Measurements from ENCODE around the gene HOXD3.

Gene HOXD3

DNA sequence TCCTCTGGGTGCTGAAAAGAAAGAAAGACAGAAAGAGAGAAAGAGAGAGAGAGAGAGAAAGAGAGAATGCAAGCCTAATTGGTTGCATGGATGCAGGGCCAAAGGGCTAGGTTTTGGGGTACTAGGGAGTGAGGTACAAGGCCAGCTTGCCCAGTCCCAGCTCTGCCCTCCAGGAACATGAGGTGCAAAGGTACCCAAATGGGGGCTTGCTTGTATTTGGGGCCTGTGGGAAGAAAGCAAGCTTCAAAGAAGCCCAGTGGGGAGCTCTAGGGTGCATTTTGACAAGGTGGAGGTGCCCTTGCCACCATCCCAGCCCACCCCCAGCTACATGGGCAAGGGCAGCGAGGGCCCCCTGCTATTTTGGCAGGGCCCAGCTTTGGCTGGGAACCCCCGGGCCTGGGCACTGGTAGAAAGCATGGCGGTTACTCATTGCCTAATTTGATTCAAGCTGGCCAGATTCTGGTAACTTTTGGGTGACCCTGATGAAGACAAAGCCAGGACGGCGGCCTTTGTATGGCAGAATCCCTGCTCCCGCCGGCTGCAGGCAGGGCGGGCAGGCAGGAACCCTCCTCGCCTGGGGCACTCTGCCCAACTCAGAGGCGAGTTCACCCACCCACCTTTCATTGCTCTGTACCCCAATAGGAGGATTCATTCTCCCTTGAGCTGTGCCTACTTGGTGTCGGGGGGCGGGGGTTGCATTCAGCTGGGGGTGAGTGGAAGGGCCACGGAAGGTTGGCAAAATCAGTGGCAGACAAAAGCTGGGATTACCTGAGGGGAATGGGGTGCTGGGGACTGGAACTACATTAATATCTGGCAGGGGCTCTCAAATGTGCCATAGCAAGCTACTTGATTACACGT is 6.3 kb upstream of the HOXD3 start:
- no peak for DNase-seq

DNA sequence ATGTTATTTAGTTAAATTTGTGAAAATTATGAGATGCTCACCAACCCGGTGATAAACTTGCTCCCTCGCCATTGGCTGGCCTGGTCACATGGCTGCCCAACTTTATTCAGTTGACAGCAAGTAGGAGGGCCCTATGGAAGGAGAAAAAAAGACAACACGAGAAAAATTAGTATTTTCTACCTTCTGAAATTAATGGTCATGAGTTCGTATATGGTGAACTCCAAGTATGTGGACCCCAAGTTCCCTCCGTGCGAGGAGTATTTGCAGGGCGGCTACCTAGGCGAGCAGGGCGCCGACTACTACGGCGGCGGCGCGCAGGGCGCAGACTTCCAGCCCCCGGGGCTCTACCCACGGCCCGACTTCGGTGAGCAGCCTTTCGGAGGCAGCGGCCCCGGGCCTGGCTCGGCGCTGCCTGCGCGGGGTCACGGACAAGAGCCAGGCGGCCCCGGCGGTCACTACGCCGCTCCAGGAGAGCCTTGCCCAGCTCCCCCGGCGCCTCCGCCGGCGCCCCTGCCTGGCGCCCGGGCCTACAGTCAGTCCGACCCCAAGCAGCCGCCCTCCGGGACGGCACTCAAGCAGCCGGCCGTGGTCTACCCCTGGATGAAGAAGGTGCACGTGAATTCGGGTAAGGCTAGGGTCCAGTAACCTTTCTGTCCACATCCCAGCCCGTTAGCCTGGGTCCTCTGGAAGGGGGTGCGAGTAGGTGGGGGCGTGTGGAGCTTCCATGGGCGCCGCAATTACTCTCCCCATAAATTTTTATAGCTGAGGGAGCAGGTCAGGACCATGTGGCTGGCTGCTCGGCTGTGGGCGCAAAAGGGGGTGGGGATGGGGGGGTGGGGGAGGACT is 5.4 kb upstream of the HOXD3 start, which contains the start of gene HOXD4:
TSS of gene HOXD4 (plus strand) at position 109 of the 846 bp plus-strand sequence. CDS start at position 193, 84 bp downstream.
- DNase-seq, result no peak

DNA sequence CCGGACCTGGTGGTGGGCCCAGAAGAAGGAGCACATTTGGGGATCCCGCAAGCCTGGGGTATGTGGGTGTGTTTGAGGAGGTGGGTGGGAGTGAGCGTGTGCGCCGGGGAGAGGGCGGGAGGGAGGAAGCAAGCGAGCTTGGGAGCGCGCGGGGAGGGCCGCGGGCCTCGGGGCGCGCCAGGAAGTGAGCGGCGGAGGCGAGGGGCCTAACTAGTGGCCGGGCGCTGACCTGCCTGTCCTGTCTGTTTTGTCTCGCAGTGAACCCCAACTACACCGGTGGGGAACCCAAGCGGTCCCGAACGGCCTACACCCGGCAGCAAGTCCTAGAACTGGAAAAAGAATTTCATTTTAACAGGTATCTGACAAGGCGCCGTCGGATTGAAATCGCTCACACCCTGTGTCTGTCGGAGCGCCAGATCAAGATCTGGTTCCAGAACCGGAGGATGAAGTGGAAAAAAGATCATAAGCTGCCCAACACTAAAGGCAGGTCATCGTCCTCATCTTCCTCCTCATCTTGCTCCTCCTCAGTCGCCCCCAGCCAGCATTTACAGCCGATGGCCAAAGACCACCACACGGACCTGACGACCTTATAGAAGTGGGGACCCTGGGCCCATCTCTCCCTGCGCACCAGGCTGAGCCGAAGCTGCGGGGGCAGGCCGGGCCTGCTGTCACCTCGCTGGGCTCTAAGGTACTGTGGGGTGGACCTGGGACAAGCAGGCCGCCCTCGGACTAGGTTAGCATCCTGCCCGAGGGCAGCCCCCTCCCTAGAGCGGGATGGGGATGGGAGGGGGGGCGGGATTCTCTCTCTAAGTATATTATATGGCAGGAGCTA is 4.5 kb upstream of the HOXD3 start:
- no peak for DNase-seq

DNA sequence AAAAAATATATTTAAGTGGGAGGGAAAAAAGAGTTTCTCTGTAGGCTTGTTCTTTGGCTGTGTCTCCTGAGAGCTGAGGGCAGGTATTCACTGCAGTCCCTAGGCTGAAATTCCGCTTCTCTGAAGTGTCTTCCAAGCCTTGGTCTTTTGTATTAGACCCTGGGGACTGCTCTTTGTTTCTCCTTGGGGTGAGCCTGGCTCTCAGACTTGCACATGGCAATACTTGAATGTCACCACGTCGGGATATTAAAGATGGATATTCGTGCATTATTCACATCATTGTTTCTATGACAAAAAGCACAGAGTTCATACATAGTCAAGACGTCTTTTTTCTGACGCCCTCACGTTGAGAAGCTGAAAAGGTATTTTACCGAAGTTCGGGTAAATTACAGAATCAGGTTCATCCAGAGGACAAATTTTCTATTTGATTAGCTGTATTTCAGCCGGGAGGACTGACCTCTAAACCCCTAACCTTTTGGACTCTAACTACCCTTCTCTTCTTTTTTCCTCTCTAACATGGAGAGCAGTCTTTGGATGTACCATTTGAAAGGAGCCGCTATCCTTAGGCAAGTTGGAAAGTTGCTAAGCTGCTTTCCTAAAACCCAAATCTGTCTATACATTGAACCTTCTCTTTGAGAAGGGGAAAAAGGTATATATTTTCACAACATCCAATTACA is 2.4 kb upstream of the HOXD3 start:
- DNase-seq, result no peak

DNA sequence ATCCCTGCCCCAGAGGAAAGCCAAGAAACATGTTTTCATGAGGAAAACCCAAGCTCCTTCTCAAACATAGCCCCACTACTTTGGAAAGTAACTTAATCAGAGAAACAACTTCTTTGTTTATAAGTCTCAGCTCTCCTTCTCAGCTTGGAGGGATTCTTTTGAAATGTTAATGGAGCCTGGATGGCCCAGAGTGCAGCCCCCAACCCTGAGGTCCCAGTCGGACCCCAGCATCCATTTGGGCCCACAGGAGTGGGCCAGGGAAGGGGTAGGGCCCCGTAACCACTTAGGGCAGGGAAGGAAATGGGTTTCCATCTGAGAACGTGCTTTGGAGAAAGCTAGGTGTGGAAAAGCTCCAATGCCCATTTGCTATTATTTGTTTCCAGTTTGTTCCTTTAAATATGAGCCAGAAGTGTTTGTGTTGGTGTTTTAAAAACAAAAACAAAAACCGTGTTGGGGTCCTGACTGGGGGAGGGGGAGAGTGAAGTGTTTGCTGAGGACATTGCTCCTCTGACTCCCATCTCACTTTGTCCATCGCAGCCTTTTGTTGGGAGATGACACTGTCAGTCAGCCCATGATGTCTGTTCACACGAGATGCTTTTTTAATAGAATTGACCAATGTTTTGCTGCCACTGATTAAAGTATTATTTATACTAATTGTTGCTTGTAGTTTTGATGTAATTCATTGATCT is 1.6 kb upstream of the HOXD3 start:
- DNase-seq, result no peak

DNA sequence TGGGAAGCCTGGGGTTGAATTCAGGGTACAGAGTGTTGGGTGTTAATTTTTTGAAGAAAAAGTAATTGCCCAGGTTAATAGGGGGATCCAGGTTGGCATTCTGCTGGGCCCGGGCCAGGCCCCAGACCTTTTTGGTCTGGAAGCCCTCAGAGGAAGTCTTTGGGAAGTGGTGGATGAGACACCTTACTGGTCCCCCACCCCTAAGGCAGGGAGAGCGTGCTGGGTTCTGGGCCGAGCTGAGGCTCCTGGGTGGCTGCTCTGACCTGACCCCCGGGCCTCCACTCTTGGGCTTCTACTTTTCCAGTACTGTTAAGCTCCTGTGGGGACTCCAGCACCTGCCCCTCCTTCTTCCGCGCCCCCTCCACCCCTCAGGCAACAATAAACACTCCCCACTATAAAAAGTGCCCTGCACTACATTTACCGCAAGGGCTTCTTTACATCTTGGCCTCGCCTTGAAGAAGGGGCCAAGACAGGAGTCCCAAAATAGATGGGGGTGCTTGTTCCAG is 753 bp upstream of the HOXD3 start:
- DNase-seq, result no peak

DNA sequence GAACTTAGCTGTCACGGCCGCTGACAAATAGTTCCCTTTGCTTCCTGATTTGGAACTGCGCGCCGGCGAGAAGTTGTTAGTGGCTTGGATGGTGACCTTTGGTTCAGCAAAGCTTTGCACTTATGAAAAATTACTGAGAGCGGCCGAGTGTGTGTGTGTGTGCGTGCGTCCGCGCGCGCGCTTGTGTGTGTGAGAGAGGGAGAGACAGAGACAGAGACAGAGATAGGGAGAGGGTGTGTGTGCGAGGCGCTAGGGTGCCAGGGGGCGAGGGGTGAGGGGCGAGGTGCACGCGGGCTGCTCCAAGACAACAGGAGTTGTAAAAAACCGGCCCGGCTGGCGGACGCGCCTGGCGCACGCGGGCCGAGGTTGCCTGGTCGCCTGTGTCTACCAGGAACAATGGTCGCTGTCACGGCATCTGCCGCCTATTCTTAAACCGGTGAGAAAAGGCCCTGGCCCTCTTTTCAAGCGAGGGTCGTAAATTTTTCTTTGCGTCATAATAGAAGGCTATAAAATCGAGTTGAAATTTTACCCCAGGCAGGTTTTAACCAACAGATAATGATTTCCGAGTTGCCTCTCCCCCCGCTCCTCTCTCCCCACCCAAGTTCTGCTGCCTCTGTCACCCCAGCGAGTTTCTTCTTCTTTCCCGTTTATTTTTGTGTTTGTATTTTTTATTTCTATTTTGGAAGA is 535 bp downstream of the HOXD3 start:
- DNase-seq, result peak; percentile 81

DNA sequence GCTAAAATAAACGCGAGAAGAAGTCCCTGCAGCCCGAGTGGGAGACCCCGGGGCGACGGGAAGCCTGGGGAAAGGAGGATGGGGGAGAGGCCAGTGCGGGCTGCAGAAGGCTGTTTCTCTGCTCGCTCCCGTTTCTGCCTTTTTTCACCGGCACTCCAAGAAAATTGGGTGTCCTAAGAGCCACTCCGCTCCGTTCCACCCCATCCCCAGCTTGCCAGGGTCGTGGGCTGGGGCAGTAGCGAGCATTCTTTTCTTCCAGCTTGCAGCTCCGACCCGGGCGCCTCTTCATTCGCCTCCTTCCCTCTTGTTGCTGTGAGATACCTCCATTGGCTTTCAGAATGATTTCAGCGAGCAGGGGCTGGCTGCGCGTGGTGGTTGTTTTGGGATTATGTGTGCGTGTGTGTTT is 1.1 kb downstream of the HOXD3 start:
- DNase-seq, result peak; percentile 80

DNA sequence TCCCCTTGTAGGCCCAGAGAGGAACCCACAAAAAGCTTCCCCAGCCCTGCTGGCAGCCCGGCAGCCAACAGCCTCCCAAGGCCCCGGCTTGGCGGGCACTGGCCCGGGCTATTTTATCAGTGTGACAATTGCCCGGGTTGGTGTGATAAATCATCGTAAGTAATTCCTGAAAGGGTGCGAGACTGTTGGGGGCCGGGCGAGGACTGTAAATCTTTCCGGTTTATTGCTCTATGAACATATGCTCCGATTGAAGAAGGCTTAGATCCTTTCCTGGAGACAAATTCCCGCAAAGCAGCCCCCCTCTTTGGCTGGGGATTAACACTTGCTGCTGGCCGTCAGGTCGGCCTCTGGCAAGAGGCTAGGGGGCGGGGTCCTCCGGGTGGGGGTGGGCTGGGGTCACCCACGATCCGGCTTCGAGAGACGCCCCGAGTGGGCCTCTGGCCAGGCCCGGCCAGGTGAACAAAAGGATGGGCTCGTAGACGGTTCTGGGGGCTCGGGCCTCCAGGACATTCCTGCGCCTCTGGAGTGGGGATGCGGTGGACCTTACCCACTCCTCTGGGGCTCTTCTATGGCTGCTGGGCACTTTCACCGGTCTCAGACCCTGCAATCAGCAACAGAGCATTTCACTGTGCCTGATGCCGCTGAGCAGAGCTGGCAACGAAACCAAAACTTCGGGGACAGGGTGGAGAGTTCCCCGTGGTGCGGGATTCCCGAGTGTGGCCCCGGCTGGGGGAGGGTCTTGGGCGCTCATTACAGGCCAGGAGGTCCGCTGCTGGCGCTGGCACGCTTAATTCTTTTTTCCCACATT is 2.0 kb downstream of the HOXD3 start:
- DNase-seq, result peak; percentile 39

DNA sequence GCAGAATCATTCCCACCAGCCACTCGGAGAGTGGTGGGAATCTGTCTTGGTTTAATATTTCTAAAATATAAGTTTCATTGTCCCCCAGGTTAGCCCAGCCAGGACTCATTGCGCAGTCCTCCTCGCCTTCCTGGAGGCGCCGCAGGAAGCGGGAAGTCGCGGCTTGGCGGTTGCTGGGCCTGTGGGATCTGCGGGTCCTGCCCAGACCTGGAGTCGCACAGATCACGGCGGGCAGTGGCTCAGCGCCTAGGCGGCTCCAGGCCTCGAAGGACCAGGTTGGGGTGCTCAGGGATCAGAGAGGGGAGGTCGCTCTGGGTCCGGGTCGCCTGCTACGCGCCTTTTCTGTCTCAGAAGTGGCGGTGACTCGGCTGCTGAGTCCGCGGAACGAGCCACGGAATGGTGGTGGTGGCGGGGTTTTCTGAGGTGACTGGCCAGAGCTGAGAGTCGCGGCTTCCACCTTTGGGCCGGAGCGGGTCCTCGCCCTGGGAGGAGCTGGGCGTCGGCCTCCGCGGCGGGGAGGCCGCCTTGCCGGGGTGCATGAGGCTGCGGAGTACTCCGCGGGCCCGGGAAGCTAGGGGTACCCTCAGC is 2.6 kb downstream of the HOXD3 start:
- peak; percentile 32 for DNase-seq

DNA sequence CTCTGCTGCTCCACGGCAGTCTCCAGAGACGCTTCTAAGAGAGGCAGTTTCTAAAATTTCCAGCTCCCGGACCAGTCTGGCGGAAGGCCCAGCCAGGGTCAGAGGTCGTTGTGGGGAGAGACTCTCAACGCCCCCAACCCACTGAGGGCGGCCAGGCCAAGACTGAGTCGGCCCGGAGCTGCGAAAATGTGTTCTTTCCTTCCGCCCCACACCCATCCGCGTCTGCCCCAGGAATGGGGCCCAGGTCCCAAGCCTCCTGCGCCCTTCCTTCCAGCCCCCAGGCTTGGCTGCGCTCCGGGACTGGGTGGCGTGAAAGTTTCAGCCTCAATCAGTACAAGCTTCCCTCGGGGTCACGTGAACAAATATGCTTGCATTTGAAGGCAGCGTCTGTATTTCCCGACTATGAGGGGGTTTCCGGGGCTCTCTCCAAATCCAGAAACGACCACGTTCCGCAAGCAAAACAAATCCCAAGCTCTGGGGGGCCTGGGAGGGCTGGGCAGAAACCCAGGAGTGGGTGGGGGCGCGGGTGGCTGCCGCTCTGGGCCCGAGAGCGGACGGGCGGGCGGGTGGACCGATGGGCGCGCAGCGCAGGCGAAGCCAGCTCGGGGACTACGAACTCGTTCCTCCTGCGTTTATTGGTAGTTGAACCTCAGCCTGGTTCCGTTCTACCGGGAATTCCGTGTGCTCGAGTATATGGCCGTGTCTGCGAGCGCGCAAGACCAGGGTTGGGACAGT is 3.3 kb downstream of the HOXD3 start:
- DNase-seq, result peak; percentile 24

DNA sequence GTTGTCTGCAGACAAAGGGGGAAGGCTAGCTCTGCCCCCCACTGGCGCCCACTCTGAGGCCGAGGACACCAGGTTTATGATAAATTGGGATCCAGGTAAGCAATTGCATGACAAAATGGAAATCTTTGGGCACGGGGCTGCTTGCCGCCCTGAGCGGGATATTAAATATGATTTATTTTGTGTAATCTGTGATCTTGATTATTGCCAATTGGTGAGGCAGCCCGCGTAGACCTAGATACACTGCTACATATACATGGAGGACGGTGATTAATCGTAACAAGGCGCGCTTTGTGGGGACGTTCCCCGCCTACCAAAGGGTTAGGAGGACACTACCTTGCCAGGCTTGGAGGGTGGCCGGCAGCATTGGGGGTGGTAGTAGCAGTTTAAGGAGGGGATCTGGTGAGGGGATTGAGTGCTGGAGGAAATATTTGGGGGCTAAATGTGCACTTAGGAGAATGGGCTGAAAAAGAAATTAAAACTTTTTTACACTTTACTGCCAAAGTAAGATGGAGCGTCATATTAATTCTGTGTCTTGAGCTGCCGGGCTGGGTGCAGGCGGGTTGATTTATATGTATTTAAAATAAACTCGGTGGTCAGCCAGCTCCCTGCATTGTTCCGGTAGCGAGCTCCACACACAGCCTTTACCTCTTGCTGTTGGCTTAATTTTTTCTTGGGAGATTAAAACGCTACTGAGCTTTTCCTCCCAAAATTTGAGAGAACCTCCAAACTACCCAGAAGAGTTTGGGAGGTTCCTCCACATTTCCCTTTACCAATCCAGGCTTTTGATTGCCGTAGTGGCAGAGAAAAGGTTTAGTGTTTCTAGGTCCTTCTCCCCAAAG is 4.1 kb downstream of the HOXD3 start:
- DNase-seq, result no peak

DNA sequence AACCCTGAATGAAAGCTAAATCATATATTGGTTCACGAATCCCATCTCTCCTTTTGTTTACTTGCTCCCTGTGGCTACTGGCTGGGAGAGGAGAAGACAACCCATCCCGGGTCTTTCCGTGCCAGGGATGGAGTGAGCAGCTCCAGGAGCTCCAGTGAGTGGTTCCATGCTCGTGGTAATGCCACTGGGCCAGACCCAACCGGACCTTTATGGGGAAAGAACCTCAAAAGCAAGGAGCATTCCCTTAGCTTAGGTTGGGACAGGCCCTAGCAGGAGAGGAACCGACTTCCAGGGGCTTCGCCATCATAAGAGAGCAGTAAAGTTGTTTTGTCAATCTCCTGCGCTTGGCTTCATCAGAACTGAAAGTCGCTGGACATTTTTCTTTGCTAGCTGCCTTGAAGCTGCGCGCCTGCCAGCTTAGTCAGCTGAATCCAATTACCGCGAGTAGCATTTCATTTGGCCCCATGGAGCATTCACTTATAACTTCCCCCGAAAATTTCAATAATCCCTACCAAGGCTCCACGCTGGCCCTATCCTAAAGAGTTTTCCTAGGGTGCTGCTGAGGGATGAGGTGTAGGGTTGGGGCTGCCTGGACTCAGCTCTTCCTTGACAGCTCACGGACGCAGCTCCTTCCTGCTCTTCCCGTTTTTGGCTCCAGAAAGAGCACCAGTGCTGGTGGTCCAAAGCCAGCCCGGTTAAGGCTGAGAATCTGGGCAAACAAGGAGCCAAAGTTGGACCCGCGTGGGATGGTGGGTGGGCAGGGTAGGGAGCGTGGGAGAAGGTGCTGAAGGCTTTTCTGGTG is 4.9 kb downstream of the HOXD3 start:
- no peak for DNase-seq

DNA sequence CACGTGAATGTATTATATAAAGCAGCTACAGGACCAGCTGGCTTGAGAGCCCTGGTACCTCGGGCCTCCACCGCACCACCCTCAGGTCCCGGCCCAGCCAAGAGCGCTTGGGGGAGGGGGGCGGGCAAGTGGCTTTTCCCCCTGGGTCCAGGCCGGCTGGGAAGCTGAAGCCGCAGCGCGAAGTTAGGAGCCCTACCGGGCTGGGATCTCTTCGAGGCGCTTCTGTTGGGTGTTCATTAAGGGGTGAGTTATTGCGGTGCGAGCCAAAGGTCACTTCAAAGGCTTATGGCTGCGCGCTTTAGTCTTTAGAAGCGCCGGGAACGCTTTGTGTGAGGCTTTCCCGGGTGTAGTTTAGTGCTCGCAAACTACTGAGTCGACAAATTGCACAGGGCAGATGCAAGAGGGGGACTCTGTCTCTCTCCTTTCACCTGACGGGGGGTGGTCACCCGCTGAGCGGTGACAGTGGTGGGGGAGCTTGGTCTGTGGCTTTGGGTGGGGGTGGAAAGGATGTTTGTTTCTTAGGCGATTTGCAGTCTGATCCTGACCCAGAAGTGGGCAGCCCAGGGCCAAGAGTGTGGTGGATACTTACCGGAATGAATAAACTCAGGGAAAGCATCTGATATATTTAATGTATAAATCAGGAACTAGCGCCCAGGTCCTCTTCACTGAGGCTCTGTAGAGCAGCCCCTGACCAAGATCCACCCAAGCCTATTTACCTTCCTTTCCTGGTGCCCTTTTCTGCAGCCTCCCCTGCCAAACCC is 6.0 kb downstream of the HOXD3 start:
- no peak for DNase-seq

DNA sequence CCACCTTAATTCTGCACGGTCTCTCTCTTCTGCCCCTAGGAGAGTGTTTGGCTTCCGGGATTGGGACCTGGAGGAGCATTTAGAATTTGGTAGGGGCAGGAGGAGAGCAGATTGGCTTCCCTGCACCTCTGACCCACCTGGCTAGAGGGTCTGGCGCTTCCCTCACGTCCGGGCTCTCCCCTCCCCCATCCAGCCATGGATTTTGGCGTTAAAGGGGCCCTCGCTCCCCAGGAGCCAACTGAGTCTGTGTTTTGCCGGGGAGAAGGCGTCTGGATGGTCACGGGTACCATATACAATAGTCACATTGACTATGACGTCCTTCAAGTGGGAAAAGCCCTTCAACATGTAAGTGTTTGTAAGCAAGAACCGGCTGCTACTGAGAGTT is 6.6 kb downstream of the HOXD3 start:
- no peak for DNase-seq

DNA sequence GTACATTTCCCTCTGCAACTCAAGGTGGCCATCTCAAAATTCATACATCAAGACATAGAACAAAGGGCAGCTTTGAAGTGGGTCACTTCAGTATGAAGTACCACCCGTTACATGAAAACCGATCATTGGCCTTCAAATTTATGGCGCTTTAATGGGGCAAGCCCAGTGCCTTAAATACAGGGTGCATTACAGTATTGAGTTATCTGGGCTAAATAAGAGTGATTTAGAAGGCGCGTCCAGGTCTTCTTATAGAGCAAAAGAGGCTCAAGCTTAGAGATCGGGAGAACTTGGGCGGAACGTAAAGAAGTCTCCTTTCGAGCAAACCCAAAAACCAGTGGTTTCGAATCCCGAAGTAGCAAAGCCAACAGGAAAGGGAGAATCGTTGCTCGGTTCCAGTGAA is 7.1 kb downstream of the HOXD3 start:
- DNase-seq, result no peak

Measured in NCI-H526 treated with DMSO at 0.1 percent for 48 hours (cell line).